Liver (tissue), 9 donors: ENCODE measurements around the gene ENOX1. TPM values are rescaled to one million over a fixed set of nuclear protein-coding genes. Genes with fewer than 3 reads are reported as not detected.

Source experiments
- DNase-seq: peaks from one replicate; pipeline ENCODE4 v3.0.0-alpha.2; 2017; ENCODE audit warnings: low spot score
- H3K27ac ChIP-seq, 2 donors: one replicate each; pipeline ENCODE4 v1.7.0; 2013; ENCODE audit warnings: inconsistent platforms in 2 of 2, low read length in 2 of 2, control low read depth in 1 of 2, low read depth in 1 of 2, mild to moderate bottlenecking in 1 of 2
- H3K27me3 ChIP-seq, 4 donors: one replicate each; pipeline versions ENCODE4 v1.6.1 to v1.7.0; 2013; ENCODE audit warnings: low read length in 3 of 4, inconsistent platforms in 1 of 4, mild to moderate bottlenecking in 1 of 4, moderate library complexity in 1 of 4; ENCODE audit not compliant: control insufficient read depth in 4 of 4, insufficient read depth in 4 of 4
- H3K36me3 ChIP-seq, 4 donors: one replicate each; pipeline versions ENCODE4 v1.6.1 to v1.7.0; 2013; ENCODE audit warnings: low read length in 3 of 4, mild to moderate bottlenecking in 3 of 4, low read depth in 1 of 4, moderate library complexity in 1 of 4; ENCODE audit not compliant: control insufficient read depth in 4 of 4, insufficient read depth in 3 of 4
- H3K4me1 ChIP-seq, 4 donors: one replicate each; pipeline versions ENCODE4 v1.6.1 to v1.7.0; 2013; ENCODE audit warnings: low read length in 3 of 4, mild to moderate bottlenecking in 3 of 4, moderate library complexity in 1 of 4; ENCODE audit not compliant: control insufficient read depth in 4 of 4, insufficient read depth in 4 of 4
- H3K4me3 ChIP-seq, 3 donors: one replicate each; pipeline versions ENCODE4 v1.6.1 to v1.7.0; 2013; ENCODE audit warnings: low read length in 3 of 3, control low read depth in 1 of 3, low read depth in 1 of 3, mild to moderate bottlenecking in 1 of 3
- H3K9ac ChIP-seq, 2 donors: one replicate each; pipeline ENCODE4 v1.7.0; 2013; ENCODE audit warnings: low read length in 2 of 2, mild to moderate bottlenecking in 2 of 2, moderate library complexity in 2 of 2, control low read depth in 1 of 2, low read depth in 1 of 2
- H3K9me3 ChIP-seq, 4 donors: one replicate each; pipeline versions ENCODE4 v1.6.1 to v1.7.0; 2013; ENCODE audit warnings: low read length in 3 of 4; ENCODE audit not compliant: control insufficient read depth in 4 of 4
- ATF3 ChIP-seq: IDR thresholded peaks from 2 replicates; pipeline ENCODE4 v1.6.1; 2016; ENCODE audit warnings: antibody characterized with exemption
- CTCF ChIP-seq: fragments of 150-350 bp; IDR thresholded peaks from 2 replicates; pipeline ENCODE4 v1.5.1; 2017; ENCODE audit warnings: improper control_type of control experiment, low read depth, low read length; ENCODE audit not compliant: missing input control
- EGR1 ChIP-seq, 2 donors: IDR thresholded peaks; 2 replicates each; pipeline ENCODE4 v1.6.1; 2016 to 2018; ENCODE audit warnings: antibody characterized with exemption in 2 of 2, low read depth in 2 of 2
- FOXA1 ChIP-seq: IDR thresholded peaks from 2 replicates; pipeline ENCODE4 v1.6.1; 2016; ENCODE audit warnings: antibody characterized with exemption
- FOXA2 ChIP-seq: IDR thresholded peaks from 2 replicates; pipeline ENCODE4 v1.6.1; 2016; ENCODE audit warnings: antibody characterized with exemption
- GABPA ChIP-seq, 2 donors: IDR thresholded peaks in 1 of 2; conservative IDR thresholded peaks in 1 of 2; 2 replicates each; pipeline ENCODE4 v1.6.1; 2016; ENCODE audit warnings: antibody characterized with exemption in 2 of 2, mild to moderate bottlenecking in 1 of 2, moderate library complexity in 1 of 2
- HNF4A ChIP-seq, 2 donors: conservative IDR thresholded peaks; 2 replicates each; pipeline ENCODE4 v1.6.1; 2016; ENCODE audit warnings: antibody characterized with exemption in 2 of 2, mild to moderate bottlenecking in 2 of 2
- HNF4G ChIP-seq: IDR thresholded peaks from 2 replicates; pipeline ENCODE4 v1.6.1; 2016; ENCODE audit warnings: antibody characterized with exemption
- JUND ChIP-seq, 2 donors: IDR thresholded peaks; 2 replicates each; pipeline ENCODE4 v1.6.1; 2016; ENCODE audit warnings: antibody characterized with exemption in 2 of 2
- MAX ChIP-seq: IDR thresholded peaks from 2 replicates; pipeline ENCODE4 v1.6.1; 2016; ENCODE audit warnings: antibody characterized with exemption
- NR2F2 ChIP-seq: IDR thresholded peaks from 2 replicates; pipeline ENCODE4 v1.6.1; 2016; ENCODE audit warnings: antibody characterized with exemption
- RAD21 ChIP-seq, 2 donors: IDR thresholded peaks; 2 replicates each; pipeline ENCODE4 v1.6.1; 2016; ENCODE audit warnings: antibody characterized with exemption in 2 of 2, mild to moderate bottlenecking in 2 of 2
- REST ChIP-seq: IDR thresholded peaks from 2 replicates; pipeline ENCODE4 v1.6.1; 2016; ENCODE audit warnings: antibody characterized with exemption, mild to moderate bottlenecking
- RXRA ChIP-seq, 2 donors: IDR thresholded peaks; 2 replicates each; pipeline ENCODE4 v1.6.1; 2017 to 2018; ENCODE audit warnings: antibody characterized with exemption in 2 of 2, mild to moderate bottlenecking in 1 of 2
- SP1 ChIP-seq: IDR thresholded peaks from 2 replicates; pipeline ENCODE4 v1.6.1; 2018; ENCODE audit warnings: antibody characterized with exemption, mild to moderate bottlenecking
- TAF1 ChIP-seq: conservative IDR thresholded peaks from 2 replicates; pipeline ENCODE4 v1.6.1; 2016; ENCODE audit warnings: antibody characterized with exemption, mild to moderate bottlenecking
- YY1 ChIP-seq: IDR thresholded peaks from 2 replicates; pipeline ENCODE4 v1.6.1; 2016; ENCODE audit warnings: antibody characterized with exemption, mild to moderate bottlenecking
- ZBTB33 ChIP-seq: IDR thresholded peaks from 2 replicates; pipeline ENCODE4 v1.6.1; 2016; ENCODE audit warnings: antibody characterized with exemption
- WGBS: extraction: QIAGEN DNeasy Blood & Tissue Kit; methylation state at CpG from one replicate; pipeline ENCODE4 v1.1.7; 2013; 5-methylcytosine and 5-hydroxymethylcytosine counted together
- polyA plus RNA-seq, 2 donors: library from polyadenylated mRNA; stranded (reverse) in 1 of 2; unstranded in 1 of 2; fragments of 200-250 nt in 1 of 2; fragments of >200 nt in 1 of 2; fragmentation: Nextera tagmentation in 1 of 2; extraction: Ambion mirVana in 1 of 2; gene quantifications; one replicate each; pipeline versions ENCODE4 v1.2.1 to v1.2.3, GENCODE V29; 2013 to 2015
- total RNA-seq, 2 donors: library from RNA; depleted of rRNA; stranded (reverse); fragments of >200 nt; gene quantifications; one replicate each; pipeline ENCODE4 v1.2.3, GENCODE V29; 2014
- donor health status: healthy.
- donor health status: healthy.
- donor health status: healthy.
- donor health status: healthy.
- donor health status: healthy.

The ENOX1 gene
- total and polyA plus RNA-seq, 4 donors = 0.02 to 0.33 (median 0.08) TPM; not detected in 1

GRCh38 chr13:43653980-43654379, 132.8 kb downstream of the ENOX1 start (continued):
- TF ChIP-seq ZBTB33 (no peak), RXRA (IDR thresholded peaks at IDR 0.05) (no peak), FOXA1 (no peak), MAX (no peak), ATF3 (no peak), GABPA (IDR thresholded peaks at IDR 0.05 in 1 of 2, conservative IDR thresholded peaks at IDR 0.05 in 1 of 2) (no peak), NR2F2 (no peak)

- no peak overlapping the region for H3K9ac ChIP-seq
- no peaks in the 10 kb centered on the region for H3K9me3 ChIP-seq
- H3K36me3 ChIP-seq = no peaks in the 10 kb centered on the region
- H3K27me3 ChIP-seq = no peaks in the 10 kb centered on the region
- 89% methylated on average over 1 of the region's 1 CpG for WGBS
- H3K27ac ChIP-seq = no peak overlapping the region
- no peaks in the 10 kb centered on the region for H3K4me1 ChIP-seq
- no peak for TF ChIP-seq ATF3
- TF ChIP-seq JUND (IDR thresholded peaks at IDR 0.05) = no peak
- TF ChIP-seq TAF1 = no peak
- TF ChIP-seq RXRA (IDR thresholded peaks at IDR 0.05) = no peak
- no peak for TF ChIP-seq HNF4A (conservative IDR thresholded peaks at IDR 0.05)
- no peak for TF ChIP-seq CTCF
- TF ChIP-seq EGR1 (IDR thresholded peaks at IDR 0.05; ENCODE audit: low read depth in 2 of 2) = no peak
- no peak for TF ChIP-seq FOXA2
- no peak for TF ChIP-seq NR2F2
- TF ChIP-seq GABPA (IDR thresholded peaks at IDR 0.05 in 1 of 2, conservative IDR thresholded peaks at IDR 0.05 in 1 of 2) = no peak
- TF ChIP-seq HNF4G = no peak
- no peak overlapping the region for H3K4me3 ChIP-seq
- DNase-seq = no peak
Observed at GRCh38 chr13:43653395-43653794, 133.4 kb downstream of the ENOX1 start.

GRCh38 chr13:43652760-43653159, 134.0 kb downstream of the ENOX1 start:
- H3K4me3 ChIP-seq = no peak overlapping the region
- no peak overlapping the region for H3K9ac ChIP-seq
- H3K36me3 ChIP-seq = no peaks in the 10 kb centered on the region
- no peaks in the 10 kb centered on the region for H3K27me3 ChIP-seq
- no peaks in the 10 kb centered on the region for H3K9me3 ChIP-seq
- no peak for DNase-seq
- no peaks in the 10 kb centered on the region for H3K4me1 ChIP-seq
- 96% methylated on average over 3 of the region's 3 CpGs for WGBS
- H3K27ac ChIP-seq = no peak overlapping the region
- TF ChIP-seq FOXA1 (no peak), NR2F2 (no peak), ZBTB33 (no peak), RAD21 (IDR thresholded peaks at IDR 0.05) (no peak), YY1 (no peak), REST (no peak), CTCF (no peak), EGR1 (IDR thresholded peaks at IDR 0.05; ENCODE audit: low read depth in 2 of 2) (no peak), TAF1 (no peak), SP1 (no peak)
